ENCODE measurements around the gene PPP1R14C.

DNA sequence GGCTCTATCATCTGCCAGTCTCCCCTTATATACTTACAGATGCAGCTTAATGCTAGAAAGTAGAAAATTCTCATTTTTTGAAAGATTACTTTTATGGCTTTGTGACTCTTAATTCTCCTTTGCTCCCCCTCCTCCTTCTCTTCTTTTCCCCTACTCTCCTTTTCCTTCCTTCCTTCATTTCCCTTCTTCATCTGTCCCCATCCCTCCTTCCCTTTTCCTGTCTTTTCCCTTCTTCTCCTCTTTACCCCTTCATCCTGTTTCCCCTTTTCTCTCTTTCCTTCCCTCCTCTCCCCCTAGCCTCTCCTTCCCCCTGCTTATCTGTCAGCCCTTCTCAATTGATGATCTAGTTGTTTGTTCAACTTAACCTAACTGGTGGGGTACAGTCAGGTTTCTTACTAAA lies 71.5 kb downstream of the PPP1R14C start:
- no peak for TF ChIP-seq POLR2A (IDR thresholded peaks at IDR 0.05; ENCODE audit: low read depth, low read length)
- TF ChIP-seq, protein P1, sequence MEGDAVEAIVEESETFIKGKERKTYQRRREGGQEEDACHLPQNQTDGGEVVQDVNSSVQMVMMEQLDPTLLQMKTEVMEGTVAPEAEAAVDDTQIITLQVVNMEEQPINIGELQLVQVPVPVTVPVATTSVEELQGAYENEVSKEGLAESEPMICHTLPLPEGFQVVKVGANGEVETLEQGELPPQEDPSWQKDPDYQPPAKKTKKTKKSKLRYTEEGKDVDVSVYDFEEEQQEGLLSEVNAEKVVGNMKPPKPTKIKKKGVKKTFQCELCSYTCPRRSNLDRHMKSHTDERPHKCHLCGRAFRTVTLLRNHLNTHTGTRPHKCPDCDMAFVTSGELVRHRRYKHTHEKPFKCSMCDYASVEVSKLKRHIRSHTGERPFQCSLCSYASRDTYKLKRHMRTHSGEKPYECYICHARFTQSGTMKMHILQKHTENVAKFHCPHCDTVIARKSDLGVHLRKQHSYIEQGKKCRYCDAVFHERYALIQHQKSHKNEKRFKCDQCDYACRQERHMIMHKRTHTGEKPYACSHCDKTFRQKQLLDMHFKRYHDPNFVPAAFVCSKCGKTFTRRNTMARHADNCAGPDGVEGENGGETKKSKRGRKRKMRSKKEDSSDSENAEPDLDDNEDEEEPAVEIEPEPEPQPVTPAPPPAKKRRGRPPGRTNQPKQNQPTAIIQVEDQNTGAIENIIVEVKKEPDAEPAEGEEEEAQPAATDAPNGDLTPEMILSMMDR (IDR thresholded peaks at IDR 0.05; ENCODE audit: extremely low read depth in 1 of 2, insufficient read depth in 1 of 2, low read depth in 1 of 2, low read length in 2 of 2), result no peak
- TF ChIP-seq FOS (IDR thresholded peaks at IDR 0.05; ENCODE audit: borderline replicate concordance, insufficient read depth, low read length), result no peak
- TF ChIP-seq POLR2AphosphoS5 (IDR thresholded peaks at IDR 0.05; ENCODE audit: insufficient read depth, low read depth, low read length), result no peak
- TF ChIP-seq, protein P2, sequence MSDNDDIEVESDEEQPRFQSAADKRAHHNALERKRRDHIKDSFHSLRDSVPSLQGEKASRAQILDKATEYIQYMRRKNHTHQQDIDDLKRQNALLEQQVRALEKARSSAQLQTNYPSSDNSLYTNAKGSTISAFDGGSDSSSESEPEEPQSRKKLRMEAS (IDR thresholded peaks at IDR 0.05; ENCODE audit: insufficient read depth, insufficient read length), result no peak
- TF ChIP-seq EZH2 (IDR thresholded peaks at IDR 0.05; ENCODE audit: borderline replicate concordance, low read depth, low read length, severe bottlenecking), result no peak
- TF ChIP-seq JUN (IDR thresholded peaks at IDR 0.05; ENCODE audit: borderline replicate concordance, insufficient read depth, insufficient read length, low read depth), result no peak
- TF ChIP-seq MYC (IDR thresholded peaks at IDR 0.05; ENCODE audit: low read depth, low read length), result no peak
- no peak for TF ChIP-seq GATA2 (IDR thresholded peaks at IDR 0.05; ENCODE audit: insufficient read depth, insufficient read length, low read depth, low read length)

Data from endothelial cell of umbilical vein (primary cell).